ENCODE data around the gene AHDC1. TPM values are rescaled to one million over a fixed set of nuclear protein-coding genes. Genes with fewer than 3 reads are reported as not detected.

The AHDC1 gene
- total and polyA plus RNA-seq, 9 of the 15 experiments (the other 6 are each of a cell fraction or from before 2014, with no cell fraction given): 0.21 to 36.4 (median 4.7) TPM

DNA sequence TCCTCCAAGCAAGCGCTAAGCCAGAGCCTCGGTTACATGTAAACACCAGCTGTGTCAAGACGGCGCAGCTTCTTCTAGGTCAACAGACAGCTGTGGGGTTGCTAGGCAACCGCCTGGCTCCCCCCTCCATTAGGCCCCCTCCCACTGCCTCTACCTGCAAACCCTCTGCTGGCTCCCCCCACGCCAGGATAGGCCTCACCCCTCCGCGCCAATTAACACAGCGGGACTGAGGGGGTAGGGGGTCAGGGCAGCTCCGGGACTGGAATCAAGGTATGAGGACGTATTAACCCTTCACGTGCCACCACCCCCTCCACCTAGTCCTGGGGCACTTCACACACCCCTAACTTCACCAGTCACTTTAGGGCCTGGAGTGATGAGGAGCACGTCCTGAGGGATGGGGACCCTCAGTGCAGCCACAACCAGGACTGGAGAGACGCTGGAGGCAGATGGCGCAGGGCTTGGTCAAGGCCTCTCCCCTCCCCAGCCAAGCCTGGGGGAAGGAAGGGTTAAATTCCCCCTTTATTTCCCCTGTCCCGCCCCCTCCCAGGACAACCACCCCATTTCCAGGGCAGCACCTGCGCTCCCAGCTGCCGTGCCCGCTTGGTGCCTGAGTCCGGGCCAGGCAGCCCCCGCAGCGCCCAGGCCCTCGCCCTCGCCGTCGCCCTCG, 76.6 kb downstream of the AHDC1 start (continued):
- TF ChIP-seq, protein P1, sequence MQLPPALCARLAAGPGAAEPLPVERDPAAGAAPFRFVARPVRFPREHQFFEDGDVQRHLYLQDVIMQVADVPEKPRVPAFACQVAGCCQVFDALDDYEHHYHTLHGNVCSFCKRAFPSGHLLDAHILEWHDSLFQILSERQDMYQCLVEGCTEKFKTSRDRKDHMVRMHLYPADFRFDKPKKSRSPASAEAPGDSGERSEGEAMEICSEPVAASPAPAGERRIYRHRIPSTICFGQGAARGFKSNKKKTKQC (CRISPR knock-in tag; IDR thresholded peaks at IDR 0.05): 0 out of 2 replicates have a peak, but pooled peaks have one; percentile 32
- TF ChIP-seq MXI1 (IDR thresholded peaks at IDR 0.05; ENCODE audit: low read depth, low read length): peak; percentile 55; the same call in 1 of the 2 replicates
- TF ChIP-seq, protein P2, sequence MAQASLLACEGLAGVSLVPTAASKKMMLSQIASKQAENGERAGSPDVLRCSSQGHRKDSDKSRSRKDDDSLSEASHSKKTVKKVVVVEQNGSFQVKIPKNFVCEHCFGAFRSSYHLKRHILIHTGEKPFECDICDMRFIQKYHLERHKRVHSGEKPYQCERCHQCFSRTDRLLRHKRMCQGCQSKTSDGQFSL (CRISPR knock-in tag; IDR thresholded peaks at IDR 0.05): peak; percentile 95
- TF ChIP-seq, protein P2 (tag; IDR thresholded peaks at IDR 0.05): peak in 1 of 2 experiments; percentile 79; a peak in 2 of 4 replicates

DNA sequence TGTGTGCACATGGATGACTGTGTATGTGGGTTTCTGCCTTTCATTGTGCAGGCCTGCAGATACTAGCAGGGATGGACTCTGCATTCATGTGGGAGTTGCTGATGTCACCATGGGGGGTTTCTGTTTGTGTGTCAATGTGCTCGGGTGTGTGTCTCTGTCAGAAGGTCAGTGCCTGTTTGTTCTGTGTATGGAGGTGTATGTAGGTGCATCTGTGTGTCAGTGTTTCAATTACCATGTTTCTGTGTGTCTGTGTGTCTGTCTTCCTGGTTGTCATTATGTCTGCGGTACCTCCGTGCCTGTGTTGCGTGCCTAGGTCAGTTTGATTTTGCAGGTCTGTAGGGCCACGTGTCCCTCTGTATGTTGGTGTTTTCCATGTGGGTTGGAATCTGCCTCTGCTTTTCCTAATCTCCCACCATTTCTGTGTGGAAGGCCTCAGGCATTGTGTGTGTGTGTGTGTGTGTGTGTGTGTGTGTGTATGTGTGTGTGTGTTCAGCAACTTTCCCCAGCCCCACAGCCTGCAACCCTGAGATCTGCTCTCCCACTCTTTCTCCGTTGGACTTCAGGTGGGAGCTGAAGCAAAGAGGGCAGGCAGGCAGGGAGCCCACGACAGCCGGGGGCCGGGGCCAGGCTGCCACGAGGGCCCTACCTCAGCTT, 77.2 kb downstream of the AHDC1 start:
- CTCF ChIA-PET (ENCODE audit: low intra/inter-chr PET ratio): no interaction called here
- Histone ChIP-seq H3K9me1 (ENCODE audit: control insufficient read depth, insufficient read depth, low read length) (no peaks in the 10 kb centered on the region), H3K9ac (ENCODE audit: insufficient read depth in 1 of 2, low read depth in 2 of 2, low read length in 2 of 2) (peak overlapping the region; percentile 88 to 96), H4K20me1 (replicated peaks; ENCODE audit: control insufficient read depth, insufficient read depth, low read length) (no peaks in the 10 kb centered on the region), H2AFZ (ENCODE audit: low read depth, low read length) (peak overlapping the region; percentile 55), H3K36me3 (ENCODE audit: control insufficient read depth, insufficient read depth, low read length) (peaks cover 3% of the 10 kb centered on the region; the same call in 1 of the 3 replicates), H3K9me3 (replicated peaks; ENCODE audit: control insufficient read depth, insufficient read depth, low read depth, low read length) (no peaks in the 10 kb centered on the region), H3K79me2 (ENCODE audit: control insufficient read depth, insufficient read depth, low read length) (peaks cover 36% of the 10 kb centered on the region), H3K4me3 (peak overlapping the region; percentile 54), H3K27me3 (ENCODE audit: control insufficient read depth in 2 of 2, insufficient read depth in 2 of 2, low read length in 2 of 2) (no peaks in the 10 kb centered on the region), H3K27ac (ENCODE audit: extremely low read depth, low read depth, low read length) (peak overlapping the region; percentile 88), H3K4me1 (replicated peaks in 1 of 2; ENCODE audit: control insufficient read depth in 2 of 2, insufficient read depth in 2 of 2, low read length in 2 of 2) (peaks cover 55 to 81% of the 10 kb centered on the region in 2 experiments), H3K4me2 (ENCODE audit: insufficient read depth, low read length) (peak overlapping the region; percentile 99)
- TSS peak; percentile 67 for BruUV-seq (replicated peaks)
- intact Hi-C loops (cut with micrococcal nuclease): loop anchor here (2.0 kb wide), 1 partner anchor 38 kb away; no protein-coding TSS in a partner anchor
- in situ Hi-C loops (cut with MboI): no loop called here
- WGBS (ENCODE audit: insufficient coverage, low coverage, missing lambda C conversion rate): 3% methylated on average over 10 of the region's 10 CpGs
- FAIRE-seq (peak; percentile 85), ATAC-seq (peak; percentile 1; the same call in 2 of the 3 replicates), DNase-seq (ENCODE audit: extremely low read depth in 1 of 4, low spot score in 3 of 4) (peak; percentile 49 to 70 (median 54))
- POLR2A ChIA-PET: interaction anchor here (0.6 to 2.4 kb wide), 10 partner anchors 9 to 833 kb away, joined by 3 to 11 read pairs (median 4); partner anchors contain the start of gene WASF2
- no peak for TF ChIP-seq ZNF239 (CRISPR knock-in tag; IDR thresholded peaks at IDR 0.05)
- TF ChIP-seq, protein P3, sequence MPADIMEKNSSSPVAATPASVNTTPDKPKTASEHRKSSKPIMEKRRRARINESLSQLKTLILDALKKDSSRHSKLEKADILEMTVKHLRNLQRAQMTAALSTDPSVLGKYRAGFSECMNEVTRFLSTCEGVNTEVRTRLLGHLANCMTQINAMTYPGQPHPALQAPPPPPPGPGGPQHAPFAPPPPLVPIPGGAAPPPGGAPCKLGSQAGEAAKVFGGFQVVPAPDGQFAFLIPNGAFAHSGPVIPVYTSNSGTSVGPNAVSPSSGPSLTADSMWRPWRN (IDR thresholded peaks at IDR 0.05; ENCODE audit: low read depth): peak; percentile 34; the same call in 1 of the 2 replicates
- TF ChIP-seq TEAD1 (CRISPR knock-in tag; IDR thresholded peaks at IDR 0.05): peak in 1 of 2 experiments; percentile 59; a peak in 1 of 4 replicates
- TF ChIP-seq, protein P4, sequence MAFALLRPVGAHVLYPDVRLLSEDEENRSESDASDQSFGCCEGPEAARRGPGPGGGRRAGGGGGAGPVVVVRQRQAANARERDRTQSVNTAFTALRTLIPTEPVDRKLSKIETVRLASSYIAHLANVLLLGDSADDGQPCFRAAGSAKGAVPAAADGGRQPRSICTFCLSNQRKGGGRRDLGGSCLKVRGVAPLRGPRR (CRISPR knock-in tag; IDR thresholded peaks at IDR 0.05): no peak
- peak in 1 of 2 experiments; percentile 85; a peak in 1 of 4 replicates for TF ChIP-seq CSDE1 (IDR thresholded peaks at IDR 0.05)
- TF ChIP-seq PHF20 (IDR thresholded peaks at IDR 0.05; ENCODE audit: partially characterized antibody): peak; percentile 2
- peak; percentile 99 for TF ChIP-seq TSC22D4 (tag; IDR thresholded peaks at IDR 0.05)

Measured in K562 (cell line).